Activated CD4-positive, CD25-positive, alpha-beta regulatory T cell (primary cell): Measurements from ENCODE around the gene CELF4.

Experiments
- DNase-seq, 4 experiments: peaks; one replicate each; lab custom pipeline; 2025; lab: John Stamatoyannopoulos, UW

CELF4 gene

DNA sequence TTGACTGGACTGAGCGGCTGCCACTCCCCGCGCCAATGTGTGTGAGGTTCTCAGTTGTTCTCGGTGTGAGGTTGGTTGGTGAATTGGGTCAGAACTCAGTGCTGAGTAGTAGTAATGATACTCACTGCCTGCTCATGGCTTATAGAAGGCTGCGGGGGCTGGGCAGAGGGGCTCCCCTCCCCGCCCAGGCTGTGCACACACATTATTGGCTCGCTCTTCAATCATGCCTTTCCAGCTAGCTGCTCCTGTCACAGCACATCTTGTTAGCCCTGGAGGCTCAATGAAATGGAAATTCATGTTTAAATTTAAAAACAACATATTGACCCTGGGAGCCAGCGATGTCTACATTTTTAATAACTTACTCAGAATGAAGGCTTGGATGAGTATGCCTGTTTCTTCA is 152.8 kb downstream of the CELF4 start:
- DNase-seq = no peak

DNA sequence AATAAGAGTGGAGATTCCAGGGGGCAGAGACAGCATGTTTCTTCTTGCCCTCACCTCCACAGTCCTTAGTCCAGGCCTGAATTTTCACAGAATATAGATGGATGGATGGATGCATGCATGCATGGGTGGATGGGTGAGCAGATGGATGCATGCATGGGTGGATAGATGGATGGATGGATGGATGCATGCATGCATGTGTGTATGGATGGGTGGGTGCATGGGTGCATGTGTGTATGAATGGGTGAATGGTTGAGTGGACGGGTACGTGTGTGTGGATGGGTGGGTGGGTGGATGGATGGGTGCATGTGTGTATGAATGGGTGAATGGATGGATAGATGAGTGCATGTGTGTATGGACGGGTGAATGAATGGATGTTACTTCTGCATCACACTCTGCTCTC is 153.3 kb downstream of the CELF4 start:
- DNase-seq = no peak

DNA sequence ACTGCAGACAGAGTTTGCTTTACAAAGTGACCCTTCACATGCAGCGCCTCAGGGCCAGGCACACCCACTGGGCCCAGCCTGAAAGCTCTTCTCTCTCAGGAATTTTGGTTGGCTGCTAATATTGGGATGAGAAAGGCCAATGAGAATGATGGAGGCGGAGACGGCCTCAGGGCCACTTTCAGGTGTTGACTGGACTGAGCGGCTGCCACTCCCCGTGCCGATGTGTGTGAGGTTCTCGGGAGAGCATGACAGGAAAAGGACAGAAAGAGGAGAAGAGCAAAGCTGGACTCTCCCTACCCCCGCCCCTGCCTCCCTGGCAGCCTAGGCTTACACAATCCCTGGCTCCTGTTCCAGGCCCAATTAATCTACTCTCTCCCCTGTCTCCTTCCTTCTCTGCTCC is 155.7 kb downstream of the CELF4 start:
- no peak for DNase-seq

DNA sequence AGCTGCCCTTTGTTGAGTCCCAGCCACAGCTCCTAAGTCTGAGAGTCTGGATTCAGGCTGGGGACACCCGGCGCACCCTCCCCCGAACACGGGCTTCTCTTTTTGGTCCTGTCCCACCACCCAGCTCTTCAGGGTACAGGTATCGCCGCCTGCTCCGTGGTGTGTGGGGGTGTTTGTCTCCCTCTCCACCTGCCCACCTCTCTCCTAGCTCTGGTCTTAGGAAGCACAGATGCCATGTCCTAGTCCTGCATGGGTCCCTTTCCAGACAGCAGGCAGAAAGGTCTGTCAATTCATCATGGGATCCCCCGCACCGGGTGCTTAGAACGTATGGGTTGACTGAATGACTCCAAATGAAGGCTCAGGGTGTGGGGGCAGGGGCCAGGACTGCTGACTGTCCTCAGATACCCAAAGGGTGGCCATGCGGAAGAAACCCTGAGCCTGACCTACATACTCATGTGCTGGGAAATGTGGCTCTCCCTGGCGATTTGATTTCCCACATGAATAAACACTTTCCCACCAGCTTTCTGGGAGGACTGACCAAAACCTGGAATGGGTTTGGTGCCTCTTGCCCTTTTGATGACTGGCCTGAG is 156.8 kb downstream of the CELF4 start:
- DNase-seq = no peak

DNA sequence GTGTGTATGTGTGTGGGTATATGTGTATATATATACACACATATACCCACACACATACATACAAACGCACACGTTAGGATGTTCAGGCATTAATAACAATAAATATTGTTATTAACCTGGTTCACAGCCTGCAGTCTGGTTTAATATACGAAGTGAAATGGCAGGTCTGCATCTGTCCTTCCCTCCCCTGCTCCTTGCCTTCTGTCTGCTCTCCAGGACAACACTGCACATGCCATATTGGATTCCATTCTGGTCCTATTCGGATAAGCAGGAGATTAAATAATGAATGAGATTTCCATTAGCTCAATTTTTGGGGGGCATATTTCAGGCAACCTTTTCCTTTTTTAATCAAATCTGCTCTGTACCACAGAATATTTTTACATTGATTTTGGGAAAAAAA is 158.0 kb downstream of the CELF4 start:
- DNase-seq = no peak

DNA sequence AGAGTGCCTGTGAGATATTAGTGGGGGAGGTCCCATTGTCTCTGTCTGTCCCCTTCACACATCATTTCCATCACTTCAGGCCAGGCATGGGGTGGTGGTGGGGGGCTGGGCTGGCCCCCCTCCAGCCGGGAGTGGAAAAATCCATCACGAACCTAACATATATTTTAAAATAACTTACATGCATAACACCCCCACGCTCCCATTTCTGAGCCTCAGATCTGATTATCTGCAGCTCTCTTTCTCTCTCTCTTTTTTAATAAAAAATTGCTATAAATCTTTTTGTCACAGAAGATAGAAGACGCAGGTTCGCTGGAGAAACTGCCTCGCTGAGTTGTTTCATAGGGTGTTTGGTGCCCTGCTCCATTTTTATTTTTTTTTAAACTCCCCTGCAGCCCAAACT is 159.8 kb downstream of the CELF4 start:
- no peak for DNase-seq

DNA sequence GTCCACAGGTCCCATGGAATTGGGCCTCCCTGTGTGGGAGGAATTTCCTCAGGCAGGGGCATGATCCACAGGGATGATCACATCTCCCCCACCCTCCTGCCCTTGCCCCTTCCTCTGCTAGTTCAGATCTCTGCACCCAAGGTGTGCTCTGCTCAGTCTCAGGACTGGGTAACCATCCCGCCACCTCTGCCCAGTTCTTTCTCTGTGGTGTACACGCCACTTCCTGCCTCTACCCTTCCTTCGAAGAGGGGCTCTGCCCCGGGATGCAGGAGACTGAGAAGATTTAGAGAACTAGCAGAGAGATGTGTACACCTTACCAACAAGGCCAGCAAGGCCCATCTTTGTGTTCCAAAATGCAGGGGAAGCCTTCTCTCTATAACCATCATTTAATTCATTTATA is 160.4 kb downstream of the CELF4 start:
- DNase-seq = no peak

DNA sequence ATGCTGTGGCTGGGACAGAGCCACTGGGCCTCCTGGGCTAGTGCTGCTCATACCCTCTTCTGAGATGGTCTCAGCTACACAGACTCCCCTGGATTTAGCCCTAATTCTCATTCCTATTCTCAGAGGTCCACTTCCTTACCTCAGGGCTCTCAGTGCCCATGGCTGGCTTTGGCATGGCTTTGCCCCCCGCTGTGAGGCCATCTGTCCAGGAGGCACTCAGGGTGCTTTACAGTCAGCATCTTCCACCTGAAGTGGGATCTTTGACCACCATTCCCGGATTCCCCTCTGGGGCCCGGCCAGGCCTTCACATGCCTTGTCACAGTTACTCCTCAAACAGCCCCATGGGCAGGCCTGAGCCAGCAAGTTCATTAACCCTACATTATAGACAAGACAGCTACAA is 161.8 kb downstream of the CELF4 start:
- no peak for DNase-seq

DNA sequence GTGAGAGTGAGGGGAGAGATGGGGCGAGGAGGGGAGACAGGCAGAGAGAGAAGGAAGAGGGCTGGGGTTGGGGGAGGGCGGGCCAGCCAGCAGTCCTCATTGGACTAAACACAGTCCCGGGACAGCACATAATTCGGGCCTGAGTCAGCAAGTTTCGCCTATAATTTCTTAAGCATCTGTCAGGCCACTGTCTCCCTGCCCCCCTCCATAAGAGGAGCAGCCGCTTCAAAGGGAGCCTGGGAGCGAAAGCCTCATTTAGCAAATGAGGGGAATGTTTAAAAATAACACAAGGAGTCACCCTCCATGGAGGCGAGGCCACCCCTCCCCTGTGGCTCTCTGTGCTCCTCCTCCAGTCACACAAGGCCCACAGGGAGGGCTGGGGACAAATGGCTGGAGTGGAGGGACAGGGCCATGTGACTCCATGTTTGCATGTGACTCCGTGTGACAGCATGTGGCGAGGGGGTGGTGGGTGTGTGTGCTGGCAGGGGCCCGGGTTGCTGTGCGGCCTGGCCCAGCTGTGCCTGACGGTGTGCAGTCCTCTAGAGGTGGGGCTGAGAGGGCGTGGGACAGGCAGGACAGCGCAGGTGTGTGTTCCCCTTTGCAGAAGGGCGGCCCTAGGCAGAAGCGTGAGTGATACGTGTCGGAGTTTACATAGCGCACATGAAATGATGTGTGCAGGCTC is 162.4 kb downstream of the CELF4 start:
- no peak for DNase-seq

DNA sequence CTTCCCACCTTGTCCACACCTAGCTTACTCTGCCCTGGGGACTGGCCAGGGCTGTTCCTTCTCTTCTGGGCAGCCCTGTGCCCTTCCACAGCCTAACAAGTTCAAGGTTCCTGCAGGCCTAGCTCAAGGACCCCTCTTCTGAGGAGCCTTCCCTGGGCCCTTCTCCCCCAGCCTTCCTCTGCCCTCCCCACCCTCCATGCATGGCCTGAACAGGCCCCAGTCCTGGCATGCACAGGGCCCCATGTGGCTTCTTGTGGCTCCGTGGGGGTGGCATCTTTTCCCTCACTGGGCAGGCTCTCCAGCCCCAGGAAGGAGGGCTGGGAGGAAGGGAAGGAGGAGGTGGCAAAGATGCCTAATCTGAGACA is 162.9 kb downstream of the CELF4 start:
- no peak for DNase-seq

DNA sequence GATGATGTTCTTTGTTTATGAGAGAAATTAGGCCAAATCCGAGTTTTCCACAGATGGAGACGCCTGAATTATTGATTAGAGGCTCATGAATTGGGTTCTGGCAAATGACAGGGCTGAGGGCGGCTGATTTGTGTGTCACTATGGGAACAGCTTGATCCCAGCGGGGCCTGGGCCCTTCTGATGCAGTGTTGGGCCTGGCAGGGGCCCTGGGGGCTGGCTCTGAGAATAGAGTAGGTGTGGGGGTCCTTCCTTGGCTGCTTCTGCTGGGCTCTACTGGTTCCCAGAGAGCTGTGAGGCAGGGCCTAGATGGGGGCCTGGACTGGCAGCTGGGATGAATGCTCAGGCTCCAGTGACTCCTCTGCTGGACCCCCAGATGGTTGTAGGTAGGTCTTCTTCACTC is 164.8 kb downstream of the CELF4 start:
- DNase-seq = no peak

DNA sequence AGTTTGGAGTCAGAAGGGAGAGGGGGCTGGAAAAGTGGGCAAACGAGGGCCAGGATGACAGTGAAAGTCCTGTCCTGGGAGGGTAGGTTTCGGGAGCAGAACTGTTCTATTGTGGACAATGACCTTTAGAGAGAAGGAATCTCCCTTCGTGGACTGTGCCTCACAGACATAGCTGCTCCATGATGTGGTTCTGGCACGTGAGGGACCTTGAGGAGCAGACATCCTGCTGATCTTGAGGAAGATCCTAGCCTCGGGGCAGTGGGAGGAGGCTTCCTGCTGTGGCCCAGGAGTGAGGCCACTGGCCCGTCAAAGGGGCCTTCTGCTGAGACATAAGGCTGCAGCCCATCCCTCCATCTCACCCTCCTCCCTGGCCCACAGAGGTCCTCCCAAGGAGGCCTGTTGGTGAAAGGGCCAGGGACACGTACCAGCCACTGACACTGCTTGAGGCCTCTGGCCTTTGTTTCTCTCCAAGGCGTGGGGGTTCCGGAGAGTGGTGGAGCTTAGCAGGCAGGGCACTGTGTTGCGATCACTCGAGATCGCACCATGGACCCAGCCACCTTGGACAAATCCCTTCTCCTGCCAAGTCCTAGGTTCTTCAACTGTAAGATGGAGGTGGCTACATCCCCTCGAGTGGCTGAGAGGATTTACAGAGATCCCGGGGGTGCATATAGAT is 167.2 kb downstream of the CELF4 start:
- DNase-seq = no peak

DNA sequence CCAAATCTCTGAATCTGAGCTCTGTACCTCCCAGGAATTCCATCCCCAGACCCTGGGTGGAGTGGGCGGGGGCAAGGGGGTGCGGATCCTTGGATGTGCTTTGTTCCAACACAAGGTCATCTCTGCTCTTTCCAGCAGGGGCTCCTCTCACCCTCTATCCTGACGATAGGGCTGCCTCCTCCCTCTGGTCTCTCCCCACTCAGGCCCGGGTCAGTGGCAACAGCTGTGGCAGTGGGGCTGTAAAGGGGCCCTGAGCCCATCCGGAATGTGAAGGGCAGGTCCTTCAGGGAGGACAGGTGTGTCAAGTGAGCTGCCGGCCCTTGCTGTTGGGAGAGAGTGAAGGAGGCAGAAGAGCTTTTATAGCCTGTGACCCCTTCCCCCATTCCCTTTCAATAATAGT is 167.8 kb downstream of the CELF4 start:
- no peak for DNase-seq

DNA sequence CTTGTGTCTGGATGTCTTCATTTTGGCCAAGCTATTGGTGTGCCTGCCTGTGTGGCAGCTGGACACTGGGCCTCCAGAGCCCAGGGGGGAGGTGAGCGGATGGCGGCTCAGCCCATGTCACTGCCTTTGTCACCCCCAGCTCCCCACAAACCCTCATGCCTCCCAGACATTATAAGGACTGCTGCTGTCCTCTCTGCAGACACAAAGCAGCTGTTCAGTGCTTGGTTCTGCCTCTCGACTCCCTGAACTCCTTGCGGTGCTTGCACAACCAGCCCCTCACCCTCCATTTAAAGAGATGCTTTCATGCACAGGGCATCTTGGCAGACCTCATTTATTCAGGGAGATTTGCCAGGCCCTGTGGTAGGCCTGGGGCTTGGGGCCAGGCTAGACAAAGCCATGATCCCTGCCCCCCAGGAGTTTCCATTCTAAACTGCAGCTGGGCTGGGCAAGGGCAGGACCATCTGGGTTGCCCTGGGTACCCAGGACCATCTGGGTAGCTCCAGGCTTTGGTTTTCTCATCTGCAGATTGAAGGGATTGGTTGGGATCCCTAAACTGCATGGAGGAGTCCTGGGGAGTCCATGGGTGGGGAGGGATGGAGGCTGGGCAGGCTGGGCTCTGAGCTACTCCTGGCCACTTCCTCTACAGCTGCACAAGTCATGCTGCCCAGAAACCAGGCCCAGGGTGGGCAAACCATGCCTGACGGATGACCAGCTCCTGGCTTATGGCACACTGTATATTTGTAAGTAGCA is 168.5 kb downstream of the CELF4 start:
- DNase-seq = no peak

DNA sequence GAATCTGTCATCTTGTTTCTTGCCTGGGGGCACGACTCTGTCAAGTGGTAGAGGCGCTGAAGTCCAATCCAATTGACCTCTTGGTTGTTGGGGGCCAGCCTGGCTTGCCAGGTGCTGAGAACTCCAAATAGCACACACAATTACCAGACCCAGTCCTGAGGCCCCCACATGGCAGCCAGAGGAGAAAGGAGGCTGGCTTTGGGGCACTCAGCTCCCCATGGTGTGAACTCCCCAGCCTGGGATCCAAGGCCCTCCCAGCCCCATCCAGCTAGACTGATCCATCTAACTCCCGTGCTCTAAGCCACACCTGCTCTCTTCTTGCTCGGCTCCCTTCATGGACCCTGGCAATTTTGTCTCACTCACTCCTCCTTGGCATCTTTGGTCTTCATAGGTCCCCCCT is 170.0 kb downstream of the CELF4 start:
- DNase-seq = no peak

DNA sequence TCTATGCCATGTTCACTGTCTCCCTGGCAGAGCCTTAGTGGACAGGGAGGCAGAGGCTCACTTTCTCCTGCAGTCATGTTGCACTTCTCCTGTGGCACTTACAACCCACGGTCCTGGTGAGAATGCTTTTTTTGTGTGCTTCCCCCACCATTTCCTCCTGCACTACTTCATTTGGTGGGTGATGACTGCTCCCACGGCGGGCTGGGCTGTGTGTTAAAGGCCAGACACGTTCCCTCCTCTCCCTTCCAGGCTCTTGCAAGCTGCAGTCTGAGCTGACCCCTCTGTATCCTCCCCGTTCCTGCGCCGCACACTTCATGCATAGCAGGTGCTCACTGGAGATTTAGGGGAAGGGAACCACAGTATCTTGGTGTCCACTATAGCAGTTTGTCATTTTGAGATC is 170.5 kb downstream of the CELF4 start:
- no peak for DNase-seq

DNA sequence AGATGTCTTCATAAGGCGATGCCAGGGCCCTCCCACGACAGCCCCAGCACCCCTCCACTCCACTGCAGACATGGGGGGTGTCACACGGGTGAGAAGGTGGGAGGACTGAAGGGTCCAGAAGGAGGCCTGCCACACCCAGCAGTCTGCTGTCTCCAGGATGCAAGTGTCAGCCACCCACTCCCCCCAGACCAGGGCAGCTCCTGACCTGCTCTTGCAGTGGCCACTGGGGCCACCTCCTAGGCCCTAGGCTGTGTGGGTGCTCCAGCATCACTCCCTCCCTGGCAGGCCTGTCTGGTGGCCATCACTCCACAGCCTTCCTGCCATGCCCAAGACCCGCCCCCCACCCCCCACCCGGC is 171.0 kb downstream of the CELF4 start:
- no peak for DNase-seq

DNA sequence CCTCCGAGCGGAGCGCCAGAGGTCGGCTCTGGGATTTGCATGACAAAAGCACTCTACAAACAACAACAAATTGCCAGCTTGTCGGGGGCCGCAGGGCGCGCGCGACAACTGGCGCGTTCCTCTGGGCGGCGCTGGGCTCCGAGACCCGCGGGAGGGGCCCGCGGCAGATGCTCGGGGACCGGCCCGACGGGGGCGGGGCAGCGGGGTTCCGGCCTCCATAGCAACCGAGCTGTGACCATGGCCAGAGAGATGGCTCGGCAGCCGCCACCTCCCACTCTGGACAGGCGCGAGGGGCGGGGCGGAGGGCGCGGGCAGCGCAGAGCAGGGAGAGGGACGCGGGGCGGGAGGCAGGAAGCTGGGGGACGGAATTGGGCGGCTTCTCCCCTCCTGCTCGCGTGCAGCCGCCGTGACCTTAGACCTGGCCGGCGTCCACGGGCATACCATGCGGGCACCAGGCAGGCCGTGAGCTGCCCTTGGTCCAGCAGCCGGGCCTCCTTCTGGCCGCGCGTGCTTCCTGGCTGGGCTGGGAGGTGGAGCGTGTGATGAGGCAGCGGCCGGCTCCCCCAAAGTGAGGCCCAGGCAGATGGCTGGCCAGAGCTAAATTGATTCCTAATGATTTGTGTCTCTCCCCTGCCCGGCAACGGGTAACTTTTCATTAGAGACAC is 171.5 kb downstream of the CELF4 start:
- DNase-seq = no peak

DNA sequence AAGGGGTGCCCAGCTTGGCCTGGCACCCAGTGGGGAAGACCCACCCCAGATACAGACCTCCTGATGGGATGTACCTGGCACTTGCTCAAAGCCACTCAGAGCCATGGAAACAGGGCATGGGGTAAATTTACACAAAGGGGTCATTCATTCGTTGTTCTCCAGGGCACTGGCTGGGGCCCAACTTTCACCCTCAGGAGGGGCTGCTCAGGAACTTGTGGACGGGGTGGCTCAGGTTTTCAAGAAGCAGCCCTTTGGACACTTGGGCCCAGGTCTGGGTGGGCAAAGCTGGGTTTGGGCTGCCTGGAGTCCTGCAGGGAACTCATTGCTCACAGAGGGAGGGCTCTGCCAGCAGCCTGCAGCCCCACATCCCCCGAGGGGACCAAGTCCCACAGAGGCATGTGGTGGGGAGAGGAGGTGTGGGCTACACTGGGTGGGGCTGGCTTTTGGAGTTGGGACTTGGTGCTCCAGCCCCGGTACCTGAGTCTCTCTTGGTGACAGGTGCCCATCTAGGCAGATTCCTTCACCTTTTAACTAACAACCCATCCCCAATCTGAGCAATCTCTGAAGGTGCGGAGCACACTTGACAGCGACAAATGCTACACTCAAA is 172.3 kb downstream of the CELF4 start:
- DNase-seq = no peak

DNA sequence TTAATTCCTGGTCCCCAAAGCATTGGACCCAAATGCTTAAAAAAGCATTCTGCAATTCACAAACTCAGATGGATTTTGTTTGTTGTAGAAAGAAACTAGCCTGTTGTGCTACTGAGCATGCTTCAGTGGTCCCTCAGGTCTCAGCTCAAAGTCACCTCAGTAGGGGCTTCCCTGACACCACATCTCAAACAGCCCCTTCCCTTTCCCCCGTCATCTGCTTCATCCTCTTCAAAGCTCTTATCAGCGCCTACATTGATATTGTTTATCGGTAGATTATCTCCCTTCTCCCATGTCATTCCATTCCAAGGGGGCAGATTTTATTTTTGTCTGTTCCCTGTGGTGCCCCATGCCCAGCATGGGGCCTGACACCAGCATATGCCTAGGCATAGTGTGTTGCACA is 172.9 kb downstream of the CELF4 start:
- DNase-seq = no peak

DNA sequence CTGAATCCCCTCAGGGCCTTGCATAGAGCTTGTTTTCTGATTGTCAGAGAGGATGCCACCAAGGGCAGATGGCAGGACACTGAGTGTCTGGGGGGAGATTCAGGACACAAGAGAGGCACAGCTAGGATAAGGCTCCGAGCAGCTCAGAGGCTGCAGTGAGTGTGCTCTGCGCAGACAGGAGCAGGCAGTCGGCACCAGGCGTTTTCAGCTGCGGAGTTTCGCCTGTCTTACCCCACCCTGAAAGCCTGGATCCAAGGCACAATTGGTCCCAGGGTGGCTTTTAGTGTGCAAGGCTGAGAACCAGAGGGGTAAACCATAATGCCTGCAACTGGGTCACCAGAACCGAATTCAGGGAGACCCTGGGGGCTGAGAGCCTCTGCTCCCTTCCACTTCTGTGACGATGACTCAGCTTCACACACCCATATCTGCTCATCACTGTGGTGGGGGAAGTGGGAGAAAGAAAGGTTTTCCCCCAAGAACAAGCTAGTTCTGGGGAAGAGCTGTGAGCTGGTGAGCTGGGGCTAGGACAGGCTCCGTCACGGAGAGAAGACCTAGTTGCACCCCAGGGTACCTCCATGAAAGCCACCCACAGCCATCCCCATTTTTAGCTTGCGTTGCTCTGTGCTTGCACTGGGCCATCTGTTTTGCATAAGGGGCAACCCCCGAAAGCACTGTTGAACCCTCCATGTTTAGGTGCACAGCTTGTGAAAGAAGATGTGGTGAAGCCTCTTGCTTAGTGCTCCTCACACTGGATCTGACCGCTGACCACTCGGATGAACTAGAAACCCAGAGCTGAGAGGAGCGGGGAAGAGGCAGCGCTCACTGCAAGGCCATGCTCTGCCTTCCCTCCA is 173.7 kb downstream of the CELF4 start:
- no peak for DNase-seq
